Common myeloid progenitor, CD34-positive (primary cell): ENCODE measurements around the gene MYL10.

Experiments used
- CTCF ChIA-PET: fragments of 350-600 bp; sonication (Branson Sonifier 250); formaldehyde crosslinking; loops from one replicate; lab custom pipeline; 2021; ENCODE audit warnings: antibody characterized with exemption; lab: Charles Lee
- POLR2A ChIA-PET: fragments of 350-600 bp; sonication (Branson Sonifier 250); formaldehyde crosslinking; loops from one replicate; lab custom pipeline; 2021; ENCODE audit warnings: antibody characterized with exemption; lab: Charles Lee
- DNase-seq, 3 donors: peaks; one replicate each; pipeline versions ENCODE4 v3.0.0 to v3.0.0-alpha.2; 2013
- H3K27ac ChIP-seq, 2 experiments: 1 replicate in 1 of 2; 2 replicates in 1 of 2; pipeline ENCODE4 v1.7.0; 2013; ENCODE audit warnings: inconsistent platforms in 2 of 2, low read length in 2 of 2, mild to moderate bottlenecking in 2 of 2, low read depth in 1 of 2, moderate library complexity in 1 of 2; ENCODE audit not compliant: severe bottlenecking in 2 of 2, insufficient read depth in 1 of 2, poor library complexity in 1 of 2
- H3K27me3 ChIP-seq, 5 experiments: replicated peaks in 2 of 5; 1 replicate in 3 of 5; 2 replicates in 2 of 5; pipeline versions ENCODE4 v1.6.1 to v1.7.0; 2013; ENCODE audit warnings: low read length in 4 of 5, mild to moderate bottlenecking in 2 of 5, moderate library complexity in 2 of 5, inconsistent platforms in 1 of 5; ENCODE audit not compliant: insufficient read depth in 5 of 5, control insufficient read depth in 4 of 5
- H3K36me3 ChIP-seq, 4 experiments: 1 replicate in 2 of 4; 2 replicates in 2 of 4; pipeline versions ENCODE4 v1.6.1 to v1.7.0; 2013; ENCODE audit warnings: low read length in 3 of 4, control low read depth in 1 of 4, mild to moderate bottlenecking in 1 of 4; ENCODE audit not compliant: control insufficient read depth in 4 of 4, insufficient read depth in 4 of 4
- H3K4me1 ChIP-seq, 4 experiments: 1 replicate in 3 of 4; 2 replicates in 1 of 4; pipeline versions ENCODE4 v1.6.1 to v1.7.1; 2013; ENCODE audit warnings: low read length in 3 of 4, mild to moderate bottlenecking in 3 of 4, control low read depth in 1 of 4, inconsistent platforms in 1 of 4, moderate library complexity in 1 of 4; ENCODE audit not compliant: control insufficient read depth in 4 of 4, insufficient read depth in 4 of 4; ENCODE audit errors: control extremely low read depth in 1 of 4
- H3K4me3 ChIP-seq, 7 experiments: 1 replicate in 4 of 7; 2 replicates in 3 of 7; pipeline versions ENCODE4 v1.5.1 to v1.7.0; 2013; ENCODE audit warnings: mild to moderate bottlenecking in 7 of 7, low read length in 6 of 7, moderate library complexity in 6 of 7, inconsistent platforms in 2 of 7, low read depth in 2 of 7, control low read depth in 1 of 7; ENCODE audit not compliant: insufficient read depth in 4 of 7, control insufficient read depth in 1 of 7; ENCODE audit errors: extremely low read depth in 1 of 7
- H3K9me3 ChIP-seq, 5 experiments: 1 replicate in 4 of 5; 2 replicates in 1 of 5; pipeline versions ENCODE4 v1.6.1 to v1.7.1; 2013; ENCODE audit warnings: low read length in 4 of 5, mild to moderate bottlenecking in 2 of 5, inconsistent platforms in 1 of 5, low read depth in 1 of 5, moderate library complexity in 1 of 5; ENCODE audit not compliant: control insufficient read depth in 4 of 5, insufficient read depth in 2 of 5; ENCODE audit errors: control extremely low read depth in 1 of 5
- WGBS: methylation state at CpG from one replicate; pipeline ENCODE4 v1.1.5; 2013; ENCODE audit not compliant: insufficient coverage; 5-methylcytosine and 5-hydroxymethylcytosine counted together

The MYL10 gene

DNA sequence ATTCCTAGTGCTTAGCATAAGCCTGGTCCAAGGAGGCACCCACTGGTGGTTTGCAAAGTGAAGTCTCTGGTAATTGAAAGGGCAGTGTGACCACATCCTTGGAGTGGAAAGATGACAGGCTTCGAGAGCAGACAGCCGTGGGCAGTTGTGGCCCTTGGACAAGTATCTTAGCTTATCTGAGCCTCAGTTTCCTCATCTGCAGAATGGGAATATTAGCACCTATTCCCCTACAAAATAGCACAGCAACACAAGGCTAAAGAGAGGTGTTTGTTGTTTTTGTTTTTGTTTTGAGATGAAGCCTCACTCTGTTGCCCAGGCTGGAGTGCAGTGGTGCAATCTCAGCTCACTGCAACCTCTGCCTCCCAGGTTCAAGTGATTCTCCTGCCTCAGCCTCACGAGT lies 29.3 kb downstream of the MYL10 start:
- Histone ChIP-seq H3K4me3 (no peak overlapping the region), H3K36me3 (no peaks in the 10 kb centered on the region), H3K27me3 (no peaks in the 10 kb centered on the region), H3K4me1 (no peaks in the 10 kb centered on the region), H3K27ac (no peak overlapping the region), H3K9me3 (peaks cover 0 to 3% (median 0%) of the 10 kb centered on the region in 5 experiments)
- DNase-seq, result no peak
- POLR2A ChIA-PET, result no interaction called here
- CTCF ChIA-PET, result interaction anchor here (0.8 to 2.0 kb wide), 7 partner anchors 8 to 678 kb away, joined by 3 to 6 read pairs (median 3); no protein-coding TSS in a partner anchor
- whole genome bisulfite sequencing, result 100% methylated on average over 2 of the region's 3 CpGs

DNA sequence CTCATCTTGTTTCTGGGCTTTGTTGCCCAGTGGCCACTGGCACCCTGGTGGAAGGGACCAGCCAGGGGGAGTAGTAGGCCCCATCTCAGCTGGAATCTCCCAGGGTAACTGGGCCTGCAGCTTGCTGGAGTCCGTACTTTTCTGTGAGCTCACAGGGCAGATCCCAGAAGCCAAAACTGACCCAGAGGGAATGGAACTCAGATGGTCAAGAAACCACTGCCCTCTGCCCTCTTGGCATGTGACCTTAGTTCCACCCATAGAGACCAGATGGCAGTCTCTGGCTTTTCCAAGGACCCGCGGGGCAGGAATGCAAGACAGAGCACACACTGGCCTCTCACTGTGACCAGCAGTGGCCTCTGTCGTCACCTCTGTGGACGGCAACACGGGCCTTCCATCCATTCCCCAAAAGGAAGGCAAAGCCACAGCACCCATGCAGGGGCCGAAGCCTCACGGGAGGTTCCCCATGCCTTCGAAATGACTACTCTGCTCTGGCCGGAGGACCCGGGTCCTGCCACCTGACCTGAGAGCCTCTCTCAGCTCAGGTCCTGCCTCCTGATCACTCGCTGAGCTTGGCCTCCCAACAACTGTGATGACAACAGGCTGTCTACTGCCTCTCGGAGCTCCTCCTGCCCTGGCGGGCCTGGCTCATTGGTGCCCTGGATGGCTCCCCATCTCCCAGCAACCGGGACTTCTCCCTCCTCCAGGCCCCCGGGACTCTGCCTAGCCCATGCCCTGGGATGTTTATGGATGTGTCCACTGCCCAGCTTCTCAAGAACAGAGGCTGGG lies 29.9 kb downstream of the MYL10 start:
- Histone ChIP-seq H3K27ac (no peak overlapping the region), H3K27me3 (no peaks in the 10 kb centered on the region), H3K4me1 (no peaks in the 10 kb centered on the region), H3K9me3 (peaks cover 0 to 3% (median 0%) of the 10 kb centered on the region in 5 experiments), H3K36me3 (no peaks in the 10 kb centered on the region), H3K4me3 (no peak overlapping the region)
- POLR2A ChIA-PET, result no interaction called here
- WGBS, result 96% methylated on average over 14 of the region's 16 CpGs
- no peak for DNase-seq
- CTCF ChIA-PET, result interaction anchor here (0.8 to 2.0 kb wide), 7 partner anchors 56 to 679 kb away, joined by 3 to 6 read pairs (median 3); no protein-coding TSS in a partner anchor

DNA sequence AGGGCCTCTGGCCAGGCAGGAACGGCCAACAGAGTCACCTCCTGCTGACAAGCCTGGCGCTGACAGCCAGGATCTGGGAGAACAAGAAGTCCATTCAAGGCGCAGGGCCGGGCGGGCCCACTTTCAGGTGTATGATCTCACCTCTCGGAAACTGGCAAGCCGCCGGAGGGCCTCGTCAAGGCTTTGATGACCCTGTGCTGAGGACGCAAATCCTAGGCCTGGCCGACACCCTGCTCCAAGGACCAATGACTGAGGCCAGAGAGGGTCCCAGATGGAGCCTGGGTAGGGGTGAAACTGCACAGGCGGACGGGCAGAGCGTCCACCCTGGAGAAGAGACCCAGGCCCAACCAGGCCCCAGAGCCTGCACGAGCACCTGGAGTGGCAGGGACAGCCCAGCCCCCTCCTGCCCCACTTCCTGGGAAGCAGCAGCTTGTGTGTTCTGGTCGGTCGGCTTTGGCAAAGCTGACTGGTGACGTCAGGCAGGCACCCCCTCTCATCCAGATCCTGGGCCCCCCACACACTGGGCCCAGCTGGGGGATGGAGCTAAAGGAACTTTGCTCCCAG lies 30.6 kb downstream of the MYL10 start:
- H3K4me3 ChIP-seq, result no peak overlapping the region
- no peaks in the 10 kb centered on the region for H3K36me3 ChIP-seq
- H3K27ac ChIP-seq, result no peak overlapping the region
- no peaks in the 10 kb centered on the region for H3K27me3 ChIP-seq
- no peaks in the 10 kb centered on the region for H3K4me1 ChIP-seq
- H3K9me3 ChIP-seq, result peaks cover 0 to 3% (median 0%) of the 10 kb centered on the region in 5 experiments
- DNase-seq, result no peak
- ChIA-PET CTCF (interaction anchor here (1.0 to 1.1 kb wide), 3 partner anchors 10 to 84 kb away, joined by 3 read pairs; no protein-coding TSS in a partner anchor), POLR2A (no interaction called here)
- 96% methylated on average over 14 of the region's 18 CpGs for WGBS

DNA sequence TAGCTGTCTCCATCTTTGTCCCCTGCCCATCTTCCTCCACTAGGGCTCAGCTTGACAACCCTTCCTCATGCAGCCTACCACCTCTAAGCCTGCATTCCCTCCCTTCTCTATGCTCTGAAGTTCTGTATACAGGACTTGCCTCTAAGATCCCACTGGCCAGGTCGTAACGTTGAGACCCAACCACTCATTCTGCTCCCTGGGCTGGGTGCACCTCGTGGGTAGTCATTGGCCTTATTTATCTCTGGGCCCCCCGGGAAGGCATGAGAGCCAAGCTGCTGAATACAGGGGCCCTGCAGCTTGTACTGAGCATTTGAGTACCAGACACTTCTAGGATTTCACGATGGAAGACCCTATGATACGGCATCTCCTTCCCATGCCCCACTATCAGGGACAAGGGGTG lies 31.2 kb downstream of the MYL10 start:
- H3K27me3 ChIP-seq, result no peaks in the 10 kb centered on the region
- no peaks in the 10 kb centered on the region for H3K36me3 ChIP-seq
- WGBS, result 91% methylated on average over 6 of the region's 6 CpGs
- no peaks in the 10 kb centered on the region for H3K4me1 ChIP-seq
- H3K27ac ChIP-seq, result no peak overlapping the region
- CTCF ChIA-PET, result interaction anchor here (1.0 to 1.3 kb wide), 4 partner anchors 11 to 83 kb away, joined by 3 to 7 read pairs (median 3); no protein-coding TSS in a partner anchor
- DNase-seq, result no peak
- H3K9me3 ChIP-seq, result peaks cover 0 to 3% (median 0%) of the 10 kb centered on the region in 5 experiments
- no peak overlapping the region for H3K4me3 ChIP-seq
- POLR2A ChIA-PET, result no interaction called here

DNA sequence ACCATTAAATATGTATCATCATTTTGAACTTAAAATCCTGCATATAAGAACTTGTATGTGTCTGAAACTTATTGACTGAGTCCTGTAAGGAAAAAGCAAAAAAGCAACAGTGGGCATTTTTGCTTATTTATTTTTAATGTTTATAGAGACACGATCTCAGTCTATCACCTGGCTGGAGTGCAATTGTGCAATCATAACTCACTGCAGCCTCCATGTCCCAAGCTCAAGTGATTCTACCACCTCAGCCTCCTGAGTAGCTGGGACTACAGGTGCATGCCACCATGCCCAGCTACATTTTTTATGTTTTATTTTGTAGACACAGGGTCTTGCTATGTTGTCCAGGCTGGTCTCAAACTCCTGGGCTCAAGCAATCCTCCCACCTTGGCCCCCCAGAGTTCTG lies 32.2 kb downstream of the MYL10 start:
- ChIA-PET CTCF (interaction anchor here (0.8 to 1.3 kb wide), 5 partner anchors 10 to 676 kb away, joined by 3 to 7 read pairs (median 3); no protein-coding TSS in a partner anchor), POLR2A (no interaction called here)
- DNase-seq, result no peak
- Histone ChIP-seq H3K27me3 (no peaks in the 10 kb centered on the region), H3K9me3 (peaks cover 0 to 3% (median 0%) of the 10 kb centered on the region in 5 experiments), H3K4me1 (no peaks in the 10 kb centered on the region), H3K36me3 (no peaks in the 10 kb centered on the region), H3K27ac (no peak overlapping the region), H3K4me3 (no peak overlapping the region)
- WGBS, result no CpG with 5 or more reads among the region's 1 CpG

DNA sequence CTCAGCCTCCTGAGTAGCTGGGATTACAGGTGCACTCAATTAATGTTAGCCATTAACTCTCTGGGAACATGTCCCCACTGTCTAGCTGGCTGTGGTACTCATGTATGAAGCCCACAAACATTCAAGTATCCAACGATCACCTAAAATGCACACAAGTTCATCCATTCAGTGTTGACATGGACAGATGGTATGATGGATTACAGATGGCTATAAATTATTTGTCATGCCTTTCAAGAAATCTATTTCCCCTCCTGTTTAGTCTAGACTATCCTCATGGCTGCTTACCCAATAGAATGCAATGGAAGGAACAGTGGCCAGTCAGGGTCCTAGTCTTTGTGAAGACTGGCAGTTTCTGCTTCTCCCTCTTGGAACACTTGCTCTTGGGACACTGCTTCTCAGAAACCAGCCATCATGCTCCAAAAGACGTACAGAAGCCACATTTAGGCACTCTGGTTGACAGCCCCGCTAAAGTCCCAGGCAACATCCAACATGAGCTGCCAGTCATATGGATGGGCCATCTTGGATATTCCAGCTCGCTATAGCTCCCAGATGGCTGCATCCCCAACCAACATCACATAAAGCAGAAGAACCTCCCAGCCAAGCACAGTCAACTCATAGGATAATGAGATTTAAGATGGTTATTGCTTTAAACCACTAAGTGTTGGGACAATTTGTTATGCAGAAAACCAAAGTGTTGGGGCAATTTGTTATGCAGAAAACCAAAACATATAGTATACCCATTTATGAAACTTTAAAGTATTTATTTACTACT lies 33.1 kb downstream of the MYL10 start:
- H3K4me1 ChIP-seq, result no peaks in the 10 kb centered on the region
- no peaks in the 10 kb centered on the region for H3K36me3 ChIP-seq
- peaks cover 0 to 3% (median 0%) of the 10 kb centered on the region in 5 experiments for H3K9me3 ChIP-seq
- 63% methylated on average over 1 of the region's 4 CpGs for WGBS
- no peak overlapping the region for H3K4me3 ChIP-seq
- no peak for DNase-seq
- POLR2A ChIA-PET, result no interaction called here
- CTCF ChIA-PET, result interaction anchor here (0.9 to 1.5 kb wide), 6 partner anchors 8 to 675 kb away, joined by 3 to 5 read pairs (median 3); no protein-coding TSS in a partner anchor
- no peak overlapping the region for H3K27ac ChIP-seq
- H3K27me3 ChIP-seq, result no peaks in the 10 kb centered on the region
